Gastrocnemius medialis (tissue), 4 donors: ENCODE measurements around the gene SGIP1. TPM values are rescaled to one million over a fixed set of nuclear protein-coding genes. Genes with fewer than 3 reads are reported as not detected.

ENCODE experiments used
- ATAC-seq, 2 donors: fragments of 150-250 bp; one replicate each; pipeline ENCODE4 v1.9.1; 2016
- DNase-seq, 2 donors: peaks; one replicate each; pipeline ENCODE4 v3.0.0-alpha.2; 2019
- H3K27ac ChIP-seq, 4 donors: fragments of 200-600 bp; sonication (generic); 1 replicate in 1 of 4; 2 replicates in 3 of 4; pipeline ENCODE4 v1.5.1; 2016 to 2018; ENCODE audit warnings: mild to moderate bottlenecking in 2 of 4, moderate library complexity in 1 of 4
- H3K27me3 ChIP-seq, 3 donors: fragments of 200-600 bp; sonication (generic) in 2 of 3; 1 replicate in 1 of 3; 2 replicates in 2 of 3; pipeline versions ENCODE4 v1.5.1 to v1.6.0; 2016 to 2019; ENCODE audit warnings: mild to moderate bottlenecking in 1 of 3, moderate library complexity in 1 of 3
- H3K36me3 ChIP-seq, 2 donors: fragments of 200-600 bp; sonication (generic) in 1 of 2; one replicate each; pipeline ENCODE4 v1.5.1; 2017 to 2018
- H3K4me1 ChIP-seq, 2 donors: fragments of 200-600 bp; sonication (generic) in 1 of 2; one replicate each; pipeline ENCODE4 v1.5.1; 2016 to 2017; ENCODE audit warnings: mild to moderate bottlenecking in 2 of 2
- H3K4me3 ChIP-seq, 4 donors: fragments of 200-600 bp; sonication (generic) in 3 of 4; 1 replicate in 1 of 4; 2 replicates in 3 of 4; pipeline ENCODE4 v1.5.1; 2016 to 2019; ENCODE audit warnings: mild to moderate bottlenecking in 2 of 4
- H3K9me3 ChIP-seq, 3 donors: fragments of 200-600 bp; sonication (generic) in 2 of 3; 1 replicate in 1 of 3; 2 replicates in 2 of 3; pipeline ENCODE4 v1.5.1; 2016 to 2019
- CTCF ChIP-seq, 5 experiments: fragments of 450-650 bp in 3 of 5; fragments of 200-600 bp in 2 of 5; sonication (generic) in 2 of 5; IDR thresholded peaks in 4 of 5; conservative IDR thresholded peaks in 1 of 5; 1 replicate in 4 of 5; 2 replicates in 1 of 5; pipeline ENCODE4 v1.5.1; 2016 to 2019; ENCODE audit warnings: antibody characterized with exemption in 5 of 5, mild to moderate bottlenecking in 3 of 5, moderate library complexity in 3 of 5
- POLR2A ChIP-seq, 2 donors: fragments of 450-650 bp; IDR thresholded peaks; one replicate each; pipeline ENCODE4 v1.6.1; 2017; ENCODE audit warnings: antibody characterized with exemption in 2 of 2, mild to moderate bottlenecking in 2 of 2, moderate library complexity in 2 of 2
- in situ Hi-C, 4 donors: fragments of 200-750 bp; cut with MboI; loops; one replicate each; pipeline versions ENCODE4 v1.15.0 to v1.8.0; 2017; ENCODE audit warnings: low sequenced_read_pairs in 4 of 4
- intact Hi-C: fragments of 100-400 bp; cut with DNase I; formaldehyde crosslinking; loops from one replicate; pipeline ENCODE4 v1.15.1; 2023; ENCODE audit warnings: low total_unique reads
- total RNA-seq, 4 donors: library from RNA; depleted of rRNA; stranded (reverse); fragments of >200 nt; gene quantifications; one replicate each; pipeline versions ENCODE4 v1.1.0 to v1.2.3, GENCODE V29; 2016

SGIP1 gene
- total RNA-seq, 4 donors from 2014 or later, result 2.5 to 7.1 (median 2.9) TPM

DNA sequence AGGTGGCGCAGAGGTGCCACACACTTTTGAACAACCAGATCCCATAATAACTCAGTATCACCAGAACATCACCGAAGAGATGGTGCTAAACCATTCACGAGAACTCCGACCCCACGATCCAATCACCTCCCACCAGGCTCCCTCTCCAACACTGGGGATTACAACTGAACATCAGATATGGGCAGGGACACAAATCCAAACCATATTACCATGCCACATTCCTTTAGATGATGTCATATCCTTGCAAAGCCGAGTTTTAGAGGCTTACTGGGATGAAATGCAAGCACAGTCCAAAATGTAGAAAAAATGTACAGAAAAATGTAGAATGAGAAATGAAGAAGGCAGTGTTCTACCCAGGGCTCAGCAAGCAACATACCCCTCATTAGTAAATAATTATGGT is 64.7 kb downstream of the SGIP1 start:
- in situ Hi-C loops (no loop called here), intact Hi-C loops (no loop called here)
- Histone ChIP-seq H3K27me3 (no peaks in the 10 kb centered on the region), H3K27ac (no peak overlapping the region), H3K4me1 (peaks cover 0 to 3% of the 10 kb centered on the region in 2 donors), H3K9me3 (no peaks in the 10 kb centered on the region), H3K4me3 (no peak overlapping the region), H3K36me3 (no peaks in the 10 kb centered on the region)
- no peak for ATAC-seq
- TF ChIP-seq POLR2A (IDR thresholded peaks at IDR 0.05), result no peak
- no peak for TF ChIP-seq CTCF (IDR thresholded peaks at IDR 0.05 in 4 of 5, conservative IDR thresholded peaks at IDR 0.05 in 1 of 5)
- no peak for DNase-seq

DNA sequence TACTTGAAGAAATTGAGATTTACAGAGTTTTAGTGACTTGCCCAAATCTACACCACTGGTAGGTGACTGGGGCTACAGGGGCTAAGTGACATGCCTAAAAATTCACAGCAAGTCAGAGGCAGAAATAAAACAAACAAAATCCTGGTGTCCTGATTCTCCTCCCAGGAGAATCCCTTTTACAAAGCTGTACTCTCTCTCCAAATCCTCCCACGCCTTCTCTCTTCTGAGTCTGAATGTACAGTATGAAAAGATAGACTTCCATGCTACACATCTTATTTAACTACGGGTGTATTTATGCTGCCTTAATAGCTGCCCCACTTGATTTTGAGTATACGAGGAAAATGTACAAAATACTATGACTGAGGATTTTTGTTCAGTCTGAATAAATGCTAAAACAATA is 65.4 kb downstream of the SGIP1 start:
- intact Hi-C loops, result no loop called here
- no peak overlapping the region for H3K27ac ChIP-seq
- in situ Hi-C loops, result no loop called here
- ATAC-seq (no peak), DNase-seq (no peak)
- TF ChIP-seq POLR2A (IDR thresholded peaks at IDR 0.05) (no peak), CTCF (IDR thresholded peaks at IDR 0.05 in 4 of 5, conservative IDR thresholded peaks at IDR 0.05 in 1 of 5) (no peak)
- no peaks in the 10 kb centered on the region for H3K9me3 ChIP-seq
- no peaks in the 10 kb centered on the region for H3K36me3 ChIP-seq
- H3K4me3 ChIP-seq, result no peak overlapping the region
- H3K27me3 ChIP-seq, result no peaks in the 10 kb centered on the region
- H3K4me1 ChIP-seq, result peaks cover 0 to 3% of the 10 kb centered on the region in 2 donors

- Histone ChIP-seq H3K4me3 (no peak overlapping the region), H3K36me3 (no peaks in the 10 kb centered on the region), H3K27me3 (no peaks in the 10 kb centered on the region), H3K27ac (no peak overlapping the region), H3K9me3 (no peaks in the 10 kb centered on the region), H3K4me1 (peaks cover 0 to 3% of the 10 kb centered on the region in 2 donors)
- in situ Hi-C loops (no loop called here), intact Hi-C loops (no loop called here)
- ATAC-seq, result no peak
- TF ChIP-seq POLR2A (IDR thresholded peaks at IDR 0.05) (no peak), CTCF (IDR thresholded peaks at IDR 0.05 in 4 of 5, conservative IDR thresholded peaks at IDR 0.05 in 1 of 5) (no peak)
- DNase-seq, result no peak
Observed at GRCh38 chr1:66599899-66600737, 66.2 kb downstream of the SGIP1 start.

DNA sequence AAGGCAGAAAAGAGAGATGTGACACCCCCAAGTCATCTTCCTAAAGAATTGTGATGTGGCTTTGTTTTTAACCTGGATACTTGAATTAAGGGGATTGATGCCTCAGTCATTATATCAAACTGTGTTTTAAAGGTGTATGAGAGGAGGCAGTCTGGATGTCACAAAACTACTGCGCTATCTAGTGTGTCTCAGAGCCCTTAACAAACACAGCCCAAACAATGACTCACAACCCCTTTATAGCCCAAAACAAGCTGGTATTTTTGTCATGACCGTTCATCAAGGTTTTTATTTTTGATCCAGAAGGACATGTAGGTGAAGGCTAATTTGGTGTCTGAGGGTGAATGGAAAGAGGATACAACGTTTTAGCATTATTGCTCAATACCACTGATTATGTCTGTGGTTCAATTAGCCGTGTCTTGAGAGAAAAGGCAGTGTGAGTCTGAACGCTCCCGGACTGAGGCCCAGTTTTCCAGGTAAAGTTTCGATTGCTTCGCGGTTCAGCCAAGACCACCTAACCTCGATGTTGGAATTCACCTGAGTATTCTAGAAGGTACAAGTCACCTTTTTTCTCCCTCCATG is 71.6 kb downstream of the SGIP1 start:
- no peaks in the 10 kb centered on the region for H3K36me3 ChIP-seq
- intact Hi-C loops, result no loop called here
- no peaks in the 10 kb centered on the region for H3K27me3 ChIP-seq
- DNase-seq (no peak), ATAC-seq (no peak)
- TF ChIP-seq CTCF (IDR thresholded peaks at IDR 0.05 in 4 of 5, conservative IDR thresholded peaks at IDR 0.05 in 1 of 5) (no peak), POLR2A (IDR thresholded peaks at IDR 0.05) (no peak)
- no peaks in the 10 kb centered on the region for H3K9me3 ChIP-seq
- no peak overlapping the region for H3K4me3 ChIP-seq
- in situ Hi-C loops, result no loop called here
- H3K27ac ChIP-seq, result peak overlapping the region in 1 of 4 donors; percentile 59
- H3K4me1 ChIP-seq, result peaks cover 0 to 3% of the 10 kb centered on the region in 2 donors
